B cell (primary cell): ENCODE data around the gene CCBE1.

ENCODE experiments used
- EZH2 ChIP-seq: IDR thresholded peaks from 2 replicates; pipeline ENCODE4 v1.6.1; 2012; ENCODE audit warnings: borderline replicate concordance, low read depth, mild to moderate bottlenecking, moderate library complexity, low read length; ENCODE audit not compliant: insufficient read depth, poor library complexity, severe bottlenecking
- TF ChIP-seq, protein P1 (sequence below): fragments of 200-600 bp; IDR thresholded peaks from one replicate; pipeline ENCODE4 v1.8.0; 2022; ENCODE audit warnings: antibody characterized with exemption, mild to moderate bottlenecking

DNA sequence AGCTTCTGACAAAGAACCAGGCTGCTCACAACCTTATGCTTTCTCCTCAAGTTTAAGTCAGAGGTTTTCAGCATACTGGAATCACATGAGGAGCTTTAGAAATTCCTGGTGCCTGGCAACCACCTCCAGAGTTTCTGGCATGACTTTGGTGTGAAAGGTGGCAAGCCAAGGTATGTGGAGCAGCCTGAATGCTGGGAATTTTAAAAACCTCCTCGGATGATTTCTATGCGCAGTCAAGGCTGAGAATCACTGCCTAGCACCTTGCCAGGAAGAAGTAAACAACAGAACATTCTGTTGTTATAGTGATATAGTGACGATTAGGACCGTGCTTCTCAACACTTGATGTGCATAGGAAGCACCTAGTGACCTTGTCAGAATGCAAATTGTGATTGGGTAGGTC lies 11.7 kb downstream of the CCBE1 start:
- TF ChIP-seq, protein P1, sequence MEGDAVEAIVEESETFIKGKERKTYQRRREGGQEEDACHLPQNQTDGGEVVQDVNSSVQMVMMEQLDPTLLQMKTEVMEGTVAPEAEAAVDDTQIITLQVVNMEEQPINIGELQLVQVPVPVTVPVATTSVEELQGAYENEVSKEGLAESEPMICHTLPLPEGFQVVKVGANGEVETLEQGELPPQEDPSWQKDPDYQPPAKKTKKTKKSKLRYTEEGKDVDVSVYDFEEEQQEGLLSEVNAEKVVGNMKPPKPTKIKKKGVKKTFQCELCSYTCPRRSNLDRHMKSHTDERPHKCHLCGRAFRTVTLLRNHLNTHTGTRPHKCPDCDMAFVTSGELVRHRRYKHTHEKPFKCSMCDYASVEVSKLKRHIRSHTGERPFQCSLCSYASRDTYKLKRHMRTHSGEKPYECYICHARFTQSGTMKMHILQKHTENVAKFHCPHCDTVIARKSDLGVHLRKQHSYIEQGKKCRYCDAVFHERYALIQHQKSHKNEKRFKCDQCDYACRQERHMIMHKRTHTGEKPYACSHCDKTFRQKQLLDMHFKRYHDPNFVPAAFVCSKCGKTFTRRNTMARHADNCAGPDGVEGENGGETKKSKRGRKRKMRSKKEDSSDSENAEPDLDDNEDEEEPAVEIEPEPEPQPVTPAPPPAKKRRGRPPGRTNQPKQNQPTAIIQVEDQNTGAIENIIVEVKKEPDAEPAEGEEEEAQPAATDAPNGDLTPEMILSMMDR: no peak
- TF ChIP-seq EZH2: no peak
